CMK (cell line): ENCODE data around the gene CCDC69.
A peak's percentile ranks its signal among the peaks of the same experiment; 100 is the strongest.

ENCODE experiments used
- DNase-seq: peaks from one replicate; pipeline ENCODE4 v3.0.0-alpha.2; 2010; ENCODE audit warnings: low read depth

Gene CCDC69

GRCh38 chr5:151164687-151165392, 59.1 kb downstream of the CCDC69 start:
- DNase-seq = no peak

- no peak for DNase-seq
Observed at GRCh38 chr5:151162776-151163175, 61.1 kb downstream of the CCDC69 start.

GRCh38 chr5:151159649-151160373, 64.1 kb downstream of the CCDC69 start:
- DNase-seq = no peak

GRCh38 chr5:151158287-151158661, 65.6 kb downstream of the CCDC69 start:
- DNase-seq = no peak

- no peak for DNase-seq
Observed at GRCh38 chr5:151157426-151158286, 66.2 kb downstream of the CCDC69 start, which contains the start of gene ANXA6. Gene ANXA6, minus strand, starts transcription at chr5:151157779. Its CDS starts 9,878 bp downstream, at chr5:151147901.

- no peak for DNase-seq
Observed at GRCh38 chr5:151156507-151157420, 67.1 kb downstream of the CCDC69 start.

- DNase-seq = no peak
Observed at GRCh38 chr5:151155775-151156506, 68.0 kb downstream of the CCDC69 start.

- no peak for DNase-seq
Observed at GRCh38 chr5:151154931-151155774, 68.7 kb downstream of the CCDC69 start.

GRCh38 chr5:151153766-151154272, 70.1 kb downstream of the CCDC69 start:
- DNase-seq = no peak

- no peak for DNase-seq
Observed at GRCh38 chr5:151153300-151153699, 70.6 kb downstream of the CCDC69 start.

- DNase-seq = peak; percentile 46
Observed at GRCh38 chr5:151151793-151152192, 72.1 kb downstream of the CCDC69 start.

GRCh38 chr5:151151263-151151660, 72.6 kb downstream of the CCDC69 start:
- DNase-seq = no peak

- DNase-seq = no peak
Observed at GRCh38 chr5:151150471-151151262, 73.2 kb downstream of the CCDC69 start.

GRCh38 chr5:151148583-151148982, 75.3 kb downstream of the CCDC69 start:
- DNase-seq = no peak

- no peak for DNase-seq
Observed at GRCh38 chr5:151147033-151147432, 76.9 kb downstream of the CCDC69 start.

- DNase-seq = no peak
Observed at GRCh38 chr5:151146061-151146460, 77.8 kb downstream of the CCDC69 start.

GRCh38 chr5:151144922-151145321, 79.0 kb downstream of the CCDC69 start:
- no peak for DNase-seq

GRCh38 chr5:151144275-151144674, 79.6 kb downstream of the CCDC69 start:
- no peak for DNase-seq

- DNase-seq = no peak
Observed at GRCh38 chr5:151143645-151144044, 80.2 kb downstream of the CCDC69 start.
